Neural progenitor cell (in vitro differentiated cells): Measurements from ENCODE around the gene TSPYL1. TPM values are rescaled to one million over a fixed set of nuclear protein-coding genes. Genes with fewer than 3 reads are reported as not detected.
A peak's percentile ranks its signal among the peaks of the same experiment; 100 is the strongest.

ENCODE experiments used
- DNase-seq: peaks from one replicate; pipeline ENCODE4 v3.0.0-alpha.2; 2016; ENCODE audit warnings: low spot score
- H2AFZ ChIP-seq: fragments of 200-600 bp; sonication (generic); replicated peaks from 2 replicates; pipeline ENCODE4 v1.6.1; 2016; ENCODE audit warnings: antibody characterized with exemption
- H3F3A ChIP-seq: fragments of 200-600 bp; sonication (generic); 2 replicates; pipeline ENCODE4 v1.6.1; 2016; ENCODE audit warnings: antibody characterized with exemption, low read depth
- H3K27ac ChIP-seq: fragments of 200-600 bp; sonication (generic); 2 replicates; pipeline ENCODE4 v1.5.1; 2016; ENCODE audit warnings: mild to moderate bottlenecking
- H3K27me3 ChIP-seq: fragments of 200-600 bp; sonication (generic); 2 replicates; pipeline ENCODE4 v1.6.1; 2016; ENCODE audit warnings: mild to moderate bottlenecking, moderate library complexity
- H3K36me3 ChIP-seq: fragments of 200-600 bp; sonication (generic); 2 replicates; pipeline ENCODE4 v1.5.1; 2016
- H3K4me1 ChIP-seq: fragments of 200-600 bp; sonication (generic); 2 replicates; pipeline ENCODE4 v1.6.1; 2016; ENCODE audit warnings: mixed run types
- H3K4me2 ChIP-seq: fragments of 200-600 bp; sonication (generic); 2 replicates; pipeline ENCODE4 v1.6.1; 2016
- H3K4me3 ChIP-seq: fragments of 200-600 bp; sonication (generic); 2 replicates; pipeline ENCODE4 v1.5.1; 2016
- H3K79me2 ChIP-seq: fragments of 200-600 bp; sonication (generic); 2 replicates; pipeline ENCODE4 v1.6.1; 2016; ENCODE audit warnings: low read depth
- H3K9ac ChIP-seq: fragments of 200-600 bp; sonication (generic); 2 replicates; pipeline ENCODE4 v1.6.1; 2016
- H3K9me3 ChIP-seq: fragments of 200-600 bp; sonication (generic); 2 replicates; pipeline ENCODE4 v1.5.1; 2016; ENCODE audit warnings: low read depth
- H4K20me1 ChIP-seq: fragments of 200-600 bp; sonication (generic); 2 replicates; pipeline ENCODE4 v1.6.1; 2016; ENCODE audit warnings: low read depth
- H3K27ac Mint-ChIP-seq: 3 replicates; pipeline ENCODE4 v1.8.0; 2021; ENCODE audit warnings: mixed read lengths
- H3K27me3 Mint-ChIP-seq: 2 replicates; pipeline ENCODE4 v1.8.0; 2022; ENCODE audit warnings: low read depth, mild to moderate bottlenecking, inconsistent platforms, moderate library complexity, mixed read lengths; ENCODE audit not compliant: insufficient read depth
- H3K36me3 Mint-ChIP-seq: 3 replicates; pipeline ENCODE4 v1.8.0; 2021; ENCODE audit warnings: mixed read lengths
- H3K4me1 Mint-ChIP-seq: 3 replicates; pipeline ENCODE4 v1.8.0; 2021; ENCODE audit warnings: mixed read lengths
- H3K4me3 Mint-ChIP-seq: 3 replicates; pipeline ENCODE4 v1.8.0; 2021; ENCODE audit warnings: mild to moderate bottlenecking, moderate library complexity, mixed read lengths
- H3K9me3 Mint-ChIP-seq: 3 replicates; pipeline ENCODE4 v1.8.0; 2020; ENCODE audit warnings: mixed read lengths
- CTCF ChIP-seq: fragments of 200-600 bp; sonication (generic); IDR thresholded peaks from 2 replicates; pipeline ENCODE4 v1.5.1; 2017; ENCODE audit warnings: antibody characterized with exemption, mild to moderate bottlenecking
- EZH2 ChIP-seq: fragments of 200-600 bp; sonication (generic); IDR thresholded peaks from 2 replicates; pipeline ENCODE4 v1.6.1; 2017; ENCODE audit warnings: antibody characterized with exemption, mild to moderate bottlenecking, moderate library complexity
- EZH2phosphoT487 ChIP-seq: fragments of 200-600 bp; sonication (generic); IDR thresholded peaks from 2 replicates; pipeline ENCODE4 v1.6.1; 2017; ENCODE audit warnings: antibody characterized with exemption
- total RNA-seq: library from RNA; depleted of rRNA; stranded (reverse); fragments of >200 nt; gene quantifications from 2 replicates; pipeline ENCODE4 v1.2.3, GENCODE V29; 2015; ENCODE audit warnings: low replicate concordance

Gene TSPYL1
- total RNA-seq, 1 donor from 2014 or later = 63.0 TPM

- no peak overlapping the region for H3K27ac ChIP-seq
- no peak overlapping the region for H3K9ac ChIP-seq
- TF ChIP-seq EZH2 = no peak
- no peak for TF ChIP-seq EZH2phosphoT487
- no peak for TF ChIP-seq CTCF
- peak overlapping the region; percentile 72 for H3K4me3 Mint-ChIP-seq
- H3K4me2 ChIP-seq = peak overlapping the region; percentile 54
- no peaks in the 10 kb centered on the region for H3K27me3 Mint-ChIP-seq
- no peak overlapping the region for H3K27ac Mint-ChIP-seq
- peak overlapping the region; percentile 95 for H2AFZ ChIP-seq
- no peaks in the 10 kb centered on the region for H3K36me3 Mint-ChIP-seq
- H3K36me3 ChIP-seq = no peaks in the 10 kb centered on the region
- H3K4me1 ChIP-seq = no peaks in the 10 kb centered on the region
- H3K79me2 ChIP-seq = no peaks in the 10 kb centered on the region
- no peaks in the 10 kb centered on the region for H4K20me1 ChIP-seq
- H3K9me3 ChIP-seq = no peaks in the 10 kb centered on the region
- no peaks in the 10 kb centered on the region for H3K27me3 ChIP-seq
- no peaks in the 10 kb centered on the region for H3F3A ChIP-seq
- peak overlapping the region; percentile 30 for H3K4me3 ChIP-seq
- peaks cover 7% of the 10 kb centered on the region for H3K4me1 Mint-ChIP-seq
- DNase-seq = peak; percentile 92
- H3K9me3 Mint-ChIP-seq = no peaks in the 10 kb centered on the region
Observed at GRCh38 chr6:116229287-116229913, 50.3 kb downstream of the TSPYL1 start.

Other genes starting within 250 kb of the TSPYL1 start
- gene FRK, start 219.0 kb downstream of the TSPYL1 start, total RNA-seq = 0.11 and 0.15 TPM in 2 replicates
- gene NT5DC1, start 179.1 kb downstream of the TSPYL1 start, total RNA-seq = 19.3 and 21.6 TPM in 2 replicates
- gene COL10A1, start 153.8 kb downstream of the TSPYL1 start, total RNA-seq = not detected in 2 replicates
- 32.2 and 34.2 TPM in 2 replicates for gene TSPYL4, start 25.9 kb downstream of the TSPYL1 start, total RNA-seq
- gene DSE, start 91.0 kb upstream of the TSPYL1 start, total RNA-seq = 30.0 and 43.7 TPM in 2 replicates
- 1.3 TPM in 1 of 2 replicates, not detected in the other for gene CALHM6, start 181.4 kb upstream of the TSPYL1 start, total RNA-seq
- gene CALHM5, start 231.7 kb upstream of the TSPYL1 start, total RNA-seq = 0.07 and 0.09 TPM in 2 replicates